HuH-7.5 (cell line): ENCODE results near the gene RNU2-63P.
"Not testable (repeated sequence)": the region's sequence is repeated elsewhere in the genome, so short reads cannot be mapped to it uniquely, and the experiment has no call there.

Experiments used
- DNase-seq: peaks from one replicate; pipeline ENCODE4 v3.0.0; 2011; ENCODE audit warnings: low spot score

RNU2-63P gene

DNA sequence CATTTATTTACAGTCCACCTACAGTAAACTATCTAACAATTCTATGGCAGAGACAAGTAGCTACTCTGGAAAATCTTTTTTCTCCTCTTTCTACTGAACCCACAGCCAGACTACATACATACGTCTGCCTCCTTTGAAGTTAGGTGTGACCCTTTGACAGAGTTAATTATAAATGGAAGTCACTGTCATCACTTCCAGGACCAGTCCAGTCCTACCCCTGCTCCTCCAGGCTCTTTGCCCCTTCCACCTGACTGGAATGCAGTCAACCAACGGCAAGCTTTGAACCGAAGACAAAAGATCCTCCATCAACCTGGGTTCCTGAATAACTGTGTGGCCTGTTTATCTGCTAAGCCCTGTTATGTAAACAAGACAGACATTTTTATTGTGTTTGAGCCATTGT is 35.2 kb downstream of the RNU2-63P start:
- not testable (repeated sequence) for DNase-seq

DNA sequence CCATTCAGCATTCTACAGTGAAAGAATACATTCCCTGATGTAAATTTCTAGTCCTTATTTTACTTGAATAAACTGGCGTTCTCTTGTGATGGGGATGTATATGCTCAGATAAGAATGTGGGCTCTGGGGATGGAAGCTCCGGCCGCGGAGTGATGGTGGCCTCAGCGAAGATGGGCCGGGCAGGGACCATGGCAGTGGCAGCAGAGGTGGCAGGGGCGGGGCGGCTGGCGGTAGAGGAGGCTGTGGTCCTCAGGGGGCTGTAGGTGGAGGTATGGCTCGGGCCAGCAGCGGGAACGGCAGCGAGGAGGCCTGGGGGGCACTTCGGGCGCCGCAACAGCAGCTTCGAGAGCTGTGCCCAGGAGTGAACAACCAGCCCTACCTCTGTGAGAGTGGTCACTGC is 44.0 kb downstream of the RNU2-63P start:
- DNase-seq = not testable (repeated sequence)
